ENCODE results near the gene CYB561. TPM values are rescaled to one million over a fixed set of nuclear protein-coding genes. Genes with fewer than 3 reads are reported as not detected.

CYB561 gene
- total and polyA plus RNA-seq, 2 experiments from 2014 or later, result 13.7 to 30.9 TPM

DNA sequence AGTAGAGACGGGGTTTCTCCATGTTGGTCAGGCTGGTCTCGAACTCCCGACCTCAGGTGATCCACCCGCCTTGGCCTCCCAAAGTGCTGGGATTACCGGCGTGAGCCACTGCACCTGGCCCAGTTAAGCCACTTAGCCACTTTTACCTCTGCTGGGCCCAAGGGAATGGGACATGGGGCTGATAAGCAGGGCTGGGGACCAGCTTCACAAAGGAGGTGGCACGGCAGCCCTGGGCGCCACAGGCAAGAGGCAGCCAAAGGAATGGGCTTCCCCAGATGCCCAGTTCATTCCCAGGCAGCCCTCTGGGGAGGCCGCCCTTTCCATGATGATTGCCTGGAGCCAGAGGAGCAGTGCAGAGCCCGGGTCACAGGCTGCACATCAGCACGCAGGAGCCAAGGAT is 5.0 kb upstream of the CYB561 start:
- Mint-ChIP-seq H3K9me3 (peaks cover 7% of the 10 kb centered on the region), H3K36me3 (ENCODE audit: low read depth) (peaks cover 6% of the 10 kb centered on the region; the same call in 1 of the 3 replicates), H3K4me3 (no peak overlapping the region), H3K27me3 (ENCODE audit: insufficient read depth, low read depth, poor library complexity) (peaks cover 23% of the 10 kb centered on the region), H3K27ac (no peak overlapping the region), H3K4me1 (peaks cover 27% of the 10 kb centered on the region)
- no peak for ATAC-seq
- no peak overlapping the region for H3K4me3 ChIP-seq
- no peak overlapping the region for H3K27ac ChIP-seq (ENCODE audit: low read depth)
- no peaks in the 10 kb centered on the region for H4K20me1 ChIP-seq (replicated peaks; ENCODE audit: insufficient read depth)
- no peaks in the 10 kb centered on the region for H3K9me2 ChIP-seq (ENCODE audit: insufficient read depth)
- no peaks in the 10 kb centered on the region for H3K27me3 ChIP-seq (ENCODE audit: insufficient read depth)
- H3K4me2 ChIP-seq, result no peak overlapping the region
- TF ChIP-seq, protein P1, sequence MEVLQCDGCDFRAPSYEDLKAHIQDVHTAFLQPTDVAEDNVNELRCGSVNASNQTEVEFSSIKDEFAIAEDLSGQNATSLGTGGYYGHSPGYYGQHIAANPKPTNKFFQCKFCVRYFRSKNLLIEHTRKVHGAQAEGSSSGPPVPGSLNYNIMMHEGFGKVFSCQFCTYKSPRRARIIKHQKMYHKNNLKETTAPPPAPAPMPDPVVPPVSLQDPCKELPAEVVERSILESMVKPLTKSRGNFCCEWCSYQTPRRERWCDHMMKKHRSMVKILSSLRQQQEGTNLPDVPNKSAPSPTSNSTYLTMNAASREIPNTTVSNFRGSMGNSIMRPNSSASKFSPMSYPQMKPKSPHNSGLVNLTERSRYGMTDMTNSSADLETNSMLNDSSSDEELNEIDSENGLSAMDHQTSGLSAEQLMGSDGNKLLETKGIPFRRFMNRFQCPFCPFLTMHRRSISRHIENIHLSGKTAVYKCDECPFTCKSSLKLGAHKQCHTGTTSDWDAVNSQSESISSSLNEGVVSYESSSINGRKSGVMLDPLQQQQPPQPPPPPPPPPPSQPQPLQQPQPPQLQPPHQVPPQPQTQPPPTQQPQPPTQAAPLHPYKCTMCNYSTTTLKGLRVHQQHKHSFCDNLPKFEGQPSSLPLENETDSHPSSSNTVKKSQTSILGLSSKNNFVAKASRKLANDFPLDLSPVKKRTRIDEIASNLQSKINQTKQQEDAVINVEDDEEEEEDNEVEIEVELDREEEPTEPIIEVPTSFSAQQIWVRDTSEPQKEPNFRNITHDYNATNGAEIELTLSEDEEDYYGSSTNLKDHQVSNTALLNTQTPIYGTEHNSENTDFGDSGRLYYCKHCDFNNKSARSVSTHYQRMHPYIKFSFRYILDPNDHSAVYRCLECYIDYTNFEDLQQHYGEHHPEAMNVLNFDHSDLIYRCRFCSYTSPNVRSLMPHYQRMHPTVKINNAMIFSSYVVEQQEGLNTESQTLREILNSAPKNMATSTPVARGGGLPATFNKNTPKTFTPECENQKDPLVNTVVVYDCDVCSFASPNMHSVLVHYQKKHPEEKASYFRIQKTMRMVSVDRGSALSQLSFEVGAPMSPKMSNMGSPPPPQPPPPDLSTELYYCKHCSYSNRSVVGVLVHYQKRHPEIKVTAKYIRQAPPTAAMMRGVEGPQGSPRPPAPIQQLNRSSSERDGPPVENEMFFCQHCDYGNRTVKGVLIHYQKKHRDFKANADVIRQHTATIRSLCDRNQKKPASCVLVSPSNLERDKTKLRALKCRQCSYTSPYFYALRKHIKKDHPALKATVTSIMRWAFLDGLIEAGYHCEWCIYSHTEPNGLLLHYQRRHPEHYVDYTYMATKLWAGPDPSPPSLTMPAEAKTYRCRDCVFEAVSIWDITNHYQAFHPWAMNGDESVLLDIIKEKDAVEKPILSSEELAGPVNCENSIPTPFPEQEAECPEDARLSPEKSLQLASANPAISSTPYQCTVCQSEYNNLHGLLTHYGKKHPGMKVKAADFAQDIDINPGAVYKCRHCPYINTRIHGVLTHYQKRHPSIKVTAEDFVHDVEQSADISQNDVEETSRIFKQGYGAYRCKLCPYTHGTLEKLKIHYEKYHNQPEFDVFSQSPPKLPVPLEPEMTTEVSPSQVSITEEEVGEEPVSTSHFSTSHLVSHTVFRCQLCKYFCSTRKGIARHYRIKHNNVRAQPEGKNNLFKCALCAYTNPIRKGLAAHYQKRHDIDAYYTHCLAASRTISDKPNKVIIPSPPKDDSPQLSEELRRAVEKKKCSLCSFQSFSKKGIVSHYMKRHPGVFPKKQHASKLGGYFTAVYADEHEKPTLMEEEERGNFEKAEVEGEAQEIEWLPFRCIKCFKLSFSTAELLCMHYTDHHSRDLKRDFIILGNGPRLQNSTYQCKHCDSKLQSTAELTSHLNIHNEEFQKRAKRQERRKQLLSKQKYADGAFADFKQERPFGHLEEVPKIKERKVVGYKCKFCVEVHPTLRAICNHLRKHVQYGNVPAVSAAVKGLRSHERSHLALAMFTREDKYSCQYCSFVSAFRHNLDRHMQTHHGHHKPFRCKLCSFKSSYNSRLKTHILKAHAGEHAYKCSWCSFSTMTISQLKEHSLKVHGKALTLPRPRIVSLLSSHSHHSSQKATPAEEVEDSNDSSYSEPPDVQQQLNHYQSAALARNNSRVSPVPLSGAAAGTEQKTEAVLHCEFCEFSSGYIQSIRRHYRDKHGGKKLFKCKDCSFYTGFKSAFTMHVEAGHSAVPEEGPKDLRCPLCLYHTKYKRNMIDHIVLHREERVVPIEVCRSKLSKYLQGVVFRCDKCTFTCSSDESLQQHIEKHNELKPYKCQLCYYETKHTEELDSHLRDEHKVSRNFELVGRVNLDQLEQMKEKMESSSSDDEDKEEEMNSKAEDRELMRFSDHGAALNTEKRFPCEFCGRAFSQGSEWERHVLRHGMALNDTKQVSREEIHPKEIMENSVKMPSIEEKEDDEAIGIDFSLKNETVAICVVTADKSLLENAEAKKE (CRISPR knock-in tag; IDR thresholded peaks at IDR 0.05), result no peak
- TF ChIP-seq JUNB (IDR thresholded peaks at IDR 0.05; ENCODE audit: unreplicated experiment) (no peak), EZH2phosphoT487 (IDR thresholded peaks at IDR 0.05; ENCODE audit: unreplicated experiment) (no peak), ZNF114 (CRISPR knock-in tag; IDR thresholded peaks at IDR 0.05) (no peak), REST (IDR thresholded peaks at IDR 0.05; ENCODE audit: unreplicated experiment) (no peak), CREB1 (CRISPR knock-in tag; IDR thresholded peaks at IDR 0.05; ENCODE audit: low read depth) (no peak), STAT1 (IDR thresholded peaks at IDR 0.05; ENCODE audit: unreplicated experiment) (no peak), NANOG (IDR thresholded peaks at IDR 0.05; ENCODE audit: borderline replicate concordance) (no peak), ETS1 (IDR thresholded peaks at IDR 0.05) (no peak), CTCF (conservative IDR thresholded peaks at IDR 0.05; ENCODE audit: low read depth in 2 of 2) (no peak), EZH2 (IDR thresholded peaks at IDR 0.05; ENCODE audit: low read depth, unreplicated experiment) (no peak), ZNF331 (CRISPR knock-in tag; IDR thresholded peaks at IDR 0.05; ENCODE audit: low read depth) (no peak), POLR2AphosphoS5 (IDR thresholded peaks at IDR 0.05; ENCODE audit: low read depth) (no peak)
- H3F3A ChIP-seq (replicated peaks; ENCODE audit: low read depth), result 0 out of 2 replicates have a peak, but pooled peaks cover 4% of the 10 kb centered on the region
- H3K79me2 ChIP-seq (replicated peaks; ENCODE audit: insufficient read depth), result no peaks in the 10 kb centered on the region
- no peaks in the 10 kb centered on the region for H3K36me3 ChIP-seq (ENCODE audit: insufficient read depth)
- DNase-seq (ENCODE audit: low spot score), result no peak
- no peak overlapping the region for H2AFZ ChIP-seq
- H3K4me1 ChIP-seq (ENCODE audit: insufficient read depth), result peaks cover 16% of the 10 kb centered on the region

Data from GM23338 (cell line).